ENCODE results near the gene RREB1. TPM values are rescaled to one million over a fixed set of nuclear protein-coding genes. Genes with fewer than 3 reads are reported as not detected.
A peak's percentile ranks its signal among the peaks of the same experiment; 100 is the strongest.

The RREB1 gene
- total RNA-seq, 1 donor from 2014 or later = 57.2 TPM

GRCh38 chr6:7241709-7242645, 134.2 kb downstream of the RREB1 start:
- TF ChIP-seq POLR2A (IDR thresholded peaks at IDR 0.05) (no peak), CTCF (IDR thresholded peaks at IDR 0.05) (no peak), POLR2AphosphoS5 (IDR thresholded peaks at IDR 0.05; ENCODE audit: insufficient read depth in 1 of 2, low read depth in 1 of 2) (no peak)
- Histone ChIP-seq H3K27me3 (no peaks in the 10 kb centered on the region), H3K4me3 (no peak overlapping the region), H3K9me3 (no peaks in the 10 kb centered on the region), H3K4me1 (peaks cover 14% of the 10 kb centered on the region), H3K36me3 (peaks cover 5 to 23% of the 10 kb centered on the region in 2 donors), H3K27ac (peak overlapping the region; percentile 39)
- no peak for DNase-seq (ENCODE audit: extremely low spot score in 2 of 2)
- intact Hi-C loops (cut with DNase I) = loop anchor here (10.0 kb wide), 1 partner anchor 137 kb away; the partner anchor contains the start of gene RREB1

GRCh38 chr6:7242835-7243178, 135.0 kb downstream of the RREB1 start:
- peaks cover 5 to 31% of the 10 kb centered on the region in 2 donors for H3K36me3 ChIP-seq
- peaks cover 13% of the 10 kb centered on the region for H3K4me1 ChIP-seq
- no peak overlapping the region for H3K4me3 ChIP-seq
- no peaks in the 10 kb centered on the region for H3K27me3 ChIP-seq
- DNase-seq (ENCODE audit: extremely low spot score in 2 of 2) = no peak
- TF ChIP-seq POLR2A (IDR thresholded peaks at IDR 0.05) (no peak), CTCF (IDR thresholded peaks at IDR 0.05) (no peak), POLR2AphosphoS5 (IDR thresholded peaks at IDR 0.05; ENCODE audit: insufficient read depth in 1 of 2, low read depth in 1 of 2) (no peak)
- intact Hi-C loops (cut with DNase I) = loop anchor here (10.0 kb wide), 1 partner anchor 138 kb away; the partner anchor contains the start of gene RREB1
- H3K9me3 ChIP-seq = no peaks in the 10 kb centered on the region
- H3K27ac ChIP-seq = peak overlapping the region; percentile 39

GRCh38 chr6:7243179-7243981, 135.6 kb downstream of the RREB1 start:
- H3K27ac ChIP-seq = peak overlapping the region; percentile 39

GRCh38 chr6:7245668-7246393, 138.1 kb downstream of the RREB1 start:
- Histone ChIP-seq H3K36me3 (peaks cover 5 to 53% of the 10 kb centered on the region in 2 donors), H3K27me3 (no peaks in the 10 kb centered on the region), H3K9me3 (no peaks in the 10 kb centered on the region), H3K27ac (no peak overlapping the region), H3K4me1 (peaks cover 13% of the 10 kb centered on the region), H3K4me3 (no peak overlapping the region)
- intact Hi-C loops (cut with DNase I) = loop anchor here (10.0 kb wide), 1 partner anchor 141 kb away; the partner anchor contains the start of gene RREB1
- DNase-seq (ENCODE audit: extremely low spot score in 2 of 2) = no peak
- TF ChIP-seq POLR2A (IDR thresholded peaks at IDR 0.05) = no peak
- TF ChIP-seq CTCF (IDR thresholded peaks at IDR 0.05) = no peak
- no peak for TF ChIP-seq POLR2AphosphoS5 (IDR thresholded peaks at IDR 0.05; ENCODE audit: insufficient read depth in 1 of 2, low read depth in 1 of 2)

More at GRCh38 chr6:7243179-7243981, 135.6 kb downstream of the RREB1 start:
- Histone ChIP-seq H3K36me3 (peaks cover 5 to 37% of the 10 kb centered on the region in 2 donors), H3K27me3 (no peaks in the 10 kb centered on the region), H3K4me3 (no peak overlapping the region), H3K9me3 (no peaks in the 10 kb centered on the region), H3K4me1 (peaks cover 13% of the 10 kb centered on the region)
- DNase-seq (ENCODE audit: extremely low spot score in 2 of 2) = no peak
- intact Hi-C loops (cut with DNase I) = loop anchor here (10.0 kb wide), 1 partner anchor 139 kb away; the partner anchor contains the start of gene RREB1
- TF ChIP-seq CTCF (IDR thresholded peaks at IDR 0.05) (peak; percentile 60 to 86 (median 72)), POLR2A (IDR thresholded peaks at IDR 0.05) (no peak), POLR2AphosphoS5 (IDR thresholded peaks at IDR 0.05; ENCODE audit: insufficient read depth in 1 of 2, low read depth in 1 of 2) (no peak)

Measured in vagina (tissue), 2 donors.